Measurements from ENCODE around the gene EME2.

- TF ChIP-seq CTCF (IDR thresholded peaks at IDR 0.05) (no peak), EP300 (IDR thresholded peaks at IDR 0.05) (no peak)
Measured at GRCh38 chr16:1734816-1735215, 37.8 kb upstream of the EME2 start.
